Adipocyte (in vitro differentiated cells): Measurements from ENCODE around the gene PRKCB.

Experiments
- DNase-seq: peaks from one replicate; pipeline ENCODE4 v3.0.0-alpha.2; 2015; ENCODE audit warnings: low read depth
- H3K27me3 ChIP-seq: replicated peaks from 2 replicates; pipeline ENCODE4 v1.7.0; 2013; ENCODE audit warnings: mild to moderate bottlenecking, low read length, moderate library complexity; ENCODE audit not compliant: control insufficient read depth, insufficient read depth
- H3K36me3 ChIP-seq: 2 replicates; pipeline ENCODE4 v1.7.0; 2013; ENCODE audit warnings: low read length, mild to moderate bottlenecking, moderate library complexity; ENCODE audit not compliant: control insufficient read depth, insufficient read depth, severe bottlenecking
- H3K4me1 ChIP-seq: 2 replicates; pipeline ENCODE4 v1.7.0; 2013; ENCODE audit warnings: mild to moderate bottlenecking, low read length, moderate library complexity; ENCODE audit not compliant: control insufficient read depth, insufficient read depth
- H3K4me3 ChIP-seq: 2 replicates; pipeline ENCODE4 v1.7.0; 2013; ENCODE audit warnings: mild to moderate bottlenecking, low read length, moderate library complexity
- H3K9ac ChIP-seq: 2 replicates; pipeline ENCODE4 v1.7.0; 2013; ENCODE audit warnings: mild to moderate bottlenecking, low read length, moderate library complexity
- H3K9me3 ChIP-seq: 2 replicates; pipeline ENCODE4 v1.7.0; 2013; ENCODE audit warnings: mild to moderate bottlenecking, low read length, moderate library complexity; ENCODE audit not compliant: control insufficient read depth

The PRKCB gene

GRCh38 chr16:24132048-24132796 is 296.4 kb downstream of the PRKCB start:
- no peaks in the 10 kb centered on the region for H3K4me1 ChIP-seq
- no peaks in the 10 kb centered on the region for H3K9me3 ChIP-seq
- DNase-seq: no peak
- H3K9ac ChIP-seq: no peak overlapping the region
- no peaks in the 10 kb centered on the region for H3K27me3 ChIP-seq
- H3K4me3 ChIP-seq: no peak overlapping the region
- no peaks in the 10 kb centered on the region for H3K36me3 ChIP-seq

- no peak overlapping the region for H3K9ac ChIP-seq
- H3K9me3 ChIP-seq: no peaks in the 10 kb centered on the region
- H3K27me3 ChIP-seq: no peaks in the 10 kb centered on the region
- no peaks in the 10 kb centered on the region for H3K36me3 ChIP-seq
- no peak for DNase-seq
- H3K4me1 ChIP-seq: no peaks in the 10 kb centered on the region
- no peak overlapping the region for H3K4me3 ChIP-seq
Observed at GRCh38 chr16:24132797-24133155, 297.0 kb downstream of the PRKCB start.

GRCh38 chr16:24135624-24136565 is 300.1 kb downstream of the PRKCB start:
- Histone ChIP-seq H3K4me1 (no peaks in the 10 kb centered on the region), H3K36me3 (no peaks in the 10 kb centered on the region), H3K27me3 (no peaks in the 10 kb centered on the region), H3K9ac (no peak overlapping the region), H3K4me3 (no peak overlapping the region), H3K9me3 (peaks cover 3% of the 10 kb centered on the region)
- DNase-seq: no peak

- no peak overlapping the region for H3K9ac ChIP-seq
- H3K9me3 ChIP-seq: peaks cover 3% of the 10 kb centered on the region
- no peak overlapping the region for H3K4me3 ChIP-seq
- no peaks in the 10 kb centered on the region for H3K27me3 ChIP-seq
- no peaks in the 10 kb centered on the region for H3K36me3 ChIP-seq
- DNase-seq: no peak
- no peaks in the 10 kb centered on the region for H3K4me1 ChIP-seq
Observed at GRCh38 chr16:24138024-24138423, 302.2 kb downstream of the PRKCB start.

- H3K27me3 ChIP-seq: no peaks in the 10 kb centered on the region
- H3K9me3 ChIP-seq: peaks cover 3% of the 10 kb centered on the region
- no peak overlapping the region for H3K4me3 ChIP-seq
- no peak overlapping the region for H3K9ac ChIP-seq
- no peak for DNase-seq
- H3K4me1 ChIP-seq: no peaks in the 10 kb centered on the region
- H3K36me3 ChIP-seq: no peaks in the 10 kb centered on the region
Observed at GRCh38 chr16:24138575-24138974, 302.8 kb downstream of the PRKCB start.

- Histone ChIP-seq H3K4me3 (no peak overlapping the region), H3K9ac (no peak overlapping the region), H3K4me1 (no peaks in the 10 kb centered on the region), H3K27me3 (no peaks in the 10 kb centered on the region), H3K9me3 (peaks cover 3% of the 10 kb centered on the region), H3K36me3 (no peaks in the 10 kb centered on the region)
- DNase-seq: no peak
Observed at GRCh38 chr16:24139282-24139681, 303.5 kb downstream of the PRKCB start.

GRCh38 chr16:24140730-24141129 is 304.9 kb downstream of the PRKCB start:
- no peaks in the 10 kb centered on the region for H3K36me3 ChIP-seq
- H3K4me1 ChIP-seq: no peaks in the 10 kb centered on the region
- DNase-seq: no peak

GRCh38 chr16:24141466-24141865 is 305.7 kb downstream of the PRKCB start:
- DNase-seq: no peak
- no peak overlapping the region for H3K4me3 ChIP-seq
- no peak overlapping the region for H3K9ac ChIP-seq
- H3K4me1 ChIP-seq: no peaks in the 10 kb centered on the region
- no peaks in the 10 kb centered on the region for H3K36me3 ChIP-seq
- H3K9me3 ChIP-seq: peaks cover 3% of the 10 kb centered on the region
- H3K27me3 ChIP-seq: no peaks in the 10 kb centered on the region

More at GRCh38 chr16:24140730-24141129, 304.9 kb downstream of the PRKCB start:
- Histone ChIP-seq H3K9me3 (peaks cover 3% of the 10 kb centered on the region), H3K27me3 (no peaks in the 10 kb centered on the region), H3K4me3 (no peak overlapping the region), H3K9ac (no peak overlapping the region)

- DNase-seq: no peak
- Histone ChIP-seq H3K4me3 (no peak overlapping the region), H3K9ac (no peak overlapping the region), H3K36me3 (no peaks in the 10 kb centered on the region), H3K9me3 (peaks cover 3% of the 10 kb centered on the region), H3K4me1 (no peaks in the 10 kb centered on the region), H3K27me3 (no peaks in the 10 kb centered on the region)
Observed at GRCh38 chr16:24141917-24142316, 306.1 kb downstream of the PRKCB start.

- no peak for DNase-seq
- Histone ChIP-seq H3K9ac (no peak overlapping the region), H3K4me3 (no peak overlapping the region), H3K4me1 (no peaks in the 10 kb centered on the region), H3K27me3 (no peaks in the 10 kb centered on the region), H3K9me3 (no peaks in the 10 kb centered on the region), H3K36me3 (no peaks in the 10 kb centered on the region)
Observed at GRCh38 chr16:24145927-24146326, 310.1 kb downstream of the PRKCB start.

- Histone ChIP-seq H3K9ac (no peak overlapping the region), H3K36me3 (no peaks in the 10 kb centered on the region), H3K4me1 (no peaks in the 10 kb centered on the region), H3K27me3 (no peaks in the 10 kb centered on the region), H3K4me3 (no peak overlapping the region), H3K9me3 (no peaks in the 10 kb centered on the region)
- no peak for DNase-seq
Observed at GRCh38 chr16:24146518-24146917, 310.7 kb downstream of the PRKCB start.
